ENCODE measurements around the gene ZNF761.

The ZNF761 gene

GRCh38 chr19:53431399-53432087, at the start of gene ZNF761:
Gene ZNF761 (plus strand): TSS chr19:53431984. CDS start chr19:53447269, 15,285 bp downstream.
- no peak for TF ChIP-seq ZFX (IDR thresholded peaks at IDR 0.05)
- no peak; the same call in 1 of the 2 replicates for TF ChIP-seq CTCF (conservative IDR thresholded peaks at IDR 0.05)
- peak within 1 kb of the TSS; percentile 77 for H3K27ac ChIP-seq

GRCh38 chr19:53388168-53388567, 43.6 kb upstream of the ZNF761 start:
- no peak for TF ChIP-seq CTCF (conservative IDR thresholded peaks at IDR 0.05)
- no peak for TF ChIP-seq ZFX (IDR thresholded peaks at IDR 0.05)
- no peak overlapping the region for H3K27ac ChIP-seq

- TF ChIP-seq ZFX (IDR thresholded peaks at IDR 0.05) (no peak), CTCF (conservative IDR thresholded peaks at IDR 0.05) (no peak)
These were observed 42.9 kb upstream of the ZNF761 start for GRCh38 chr19:53388904-53389303.

GRCh38 chr19:53389571-53389970, 42.2 kb upstream of the ZNF761 start:
- TF ChIP-seq ZFX (IDR thresholded peaks at IDR 0.05): no peak
- no peak for TF ChIP-seq CTCF (conservative IDR thresholded peaks at IDR 0.05)
- no peak overlapping the region for H3K27ac ChIP-seq

More at GRCh38 chr19:53388904-53389303, 42.9 kb upstream of the ZNF761 start:
- no peak overlapping the region for H3K27ac ChIP-seq

- no peak for TF ChIP-seq CTCF (conservative IDR thresholded peaks at IDR 0.05)
- no peak for TF ChIP-seq ZFX (IDR thresholded peaks at IDR 0.05)
- no peak overlapping the region for H3K27ac ChIP-seq
These were observed 41.8 kb upstream of the ZNF761 start for GRCh38 chr19:53389978-53390377.

- TF ChIP-seq CTCF (conservative IDR thresholded peaks at IDR 0.05) (no peak), ZFX (IDR thresholded peaks at IDR 0.05) (no peak)
- no peak overlapping the region for H3K27ac ChIP-seq
These were observed 37.2 kb upstream of the ZNF761 start for GRCh38 chr19:53394522-53394973.

- peak within 1 kb of the TSS; percentile 79 for H3K27ac ChIP-seq
- TF ChIP-seq CTCF (conservative IDR thresholded peaks at IDR 0.05): peak; percentile 59
- TF ChIP-seq ZFX (IDR thresholded peaks at IDR 0.05): peak; percentile 45; the same call in 1 of the 2 replicates
These were observed 36.6 kb upstream of the ZNF761 start, which contains the start of gene ZNF765 for GRCh38 chr19:53394974-53395839. Gene ZNF765 (plus strand): TSS chr19:53395149. CDS start chr19:53398016, 2,867 bp downstream.

GRCh38 chr19:53395840-53396524, 35.8 kb upstream of the ZNF761 start:
- H3K27ac ChIP-seq: peak overlapping the region; percentile 79
